Osteocyte (in vitro differentiated cells): ENCODE results near the gene WDR11. TPM values are rescaled to one million over a fixed set of nuclear protein-coding genes. Genes with fewer than 3 reads are reported as not detected.

Experiments used
- DNase-seq: peaks from one replicate; pipeline ENCODE4 v3.0.0; 2021; ENCODE audit warnings: mixed read lengths; ENCODE audit not compliant: unreplicated experiment; ENCODE audit errors: extremely low spot score
- H3K27ac Mint-ChIP-seq: one replicate; pipeline ENCODE4 v1.8.0; 2021; ENCODE audit warnings: mild to moderate bottlenecking, mixed read lengths; ENCODE audit not compliant: unreplicated experiment
- H3K27me3 Mint-ChIP-seq: one replicate; pipeline ENCODE4 v1.8.0; 2021; ENCODE audit warnings: mixed read lengths; ENCODE audit not compliant: unreplicated experiment
- H3K36me3 Mint-ChIP-seq: one replicate; pipeline ENCODE4 v1.8.0; 2021; ENCODE audit warnings: mixed read lengths; ENCODE audit not compliant: unreplicated experiment
- H3K4me1 Mint-ChIP-seq: one replicate; pipeline ENCODE4 v1.8.0; 2021; ENCODE audit warnings: mixed read lengths; ENCODE audit not compliant: unreplicated experiment
- H3K4me3 Mint-ChIP-seq: one replicate; pipeline ENCODE4 v1.8.0; 2021; ENCODE audit warnings: mild to moderate bottlenecking, moderate library complexity, mixed read lengths; ENCODE audit not compliant: unreplicated experiment
- H3K9me3 Mint-ChIP-seq: one replicate; pipeline ENCODE4 v1.8.0; 2021; ENCODE audit warnings: mixed read lengths; ENCODE audit not compliant: unreplicated experiment
- total RNA-seq: library from RNA; stranded (reverse); gene quantifications from 2 replicates; pipeline ENCODE4 v1.2.1, GENCODE V29; 2021
- TF ChIP-seq, protein P1 (sequence below): fragments of 200-600 bp; sonication (generic); IDR thresholded peaks from 2 replicates; pipeline ENCODE4 v1.5.0; 2021; ENCODE audit warnings: antibody characterized with exemption, mild to moderate bottlenecking, moderate library complexity

WDR11 gene
- total RNA-seq, 1 donor from 2014 or later: 61.8 TPM

DNA sequence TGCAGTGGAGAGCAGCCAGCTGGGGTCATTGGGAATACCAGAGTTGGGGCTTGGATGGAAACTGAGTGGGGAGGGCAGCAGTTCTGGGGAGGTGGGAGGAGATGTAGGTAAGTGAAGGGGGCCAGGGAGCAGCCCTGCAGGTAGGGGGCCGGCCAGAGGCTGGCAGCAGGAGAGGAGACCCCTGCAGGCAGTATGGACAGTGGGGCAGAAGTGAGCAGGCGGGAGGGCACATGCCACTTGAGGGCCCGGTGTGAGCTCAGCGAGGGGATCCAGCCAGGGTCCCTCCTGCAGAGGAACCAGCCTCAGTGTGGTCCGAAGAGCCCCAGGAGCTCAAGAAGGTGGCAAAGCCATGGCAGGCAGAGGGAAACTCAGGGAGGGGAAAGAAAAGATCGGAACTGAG lies 75.4 kb downstream of the WDR11 start:
- Mint-ChIP-seq H3K36me3 (no peaks in the 10 kb centered on the region), H3K4me1 (no peaks in the 10 kb centered on the region), H3K27me3 (peaks cover 2% of the 10 kb centered on the region), H3K9me3 (no peaks in the 10 kb centered on the region), H3K27ac (no peak overlapping the region), H3K4me3 (no peak overlapping the region)
- peak; percentile 57 for DNase-seq
- TF ChIP-seq, protein P1, sequence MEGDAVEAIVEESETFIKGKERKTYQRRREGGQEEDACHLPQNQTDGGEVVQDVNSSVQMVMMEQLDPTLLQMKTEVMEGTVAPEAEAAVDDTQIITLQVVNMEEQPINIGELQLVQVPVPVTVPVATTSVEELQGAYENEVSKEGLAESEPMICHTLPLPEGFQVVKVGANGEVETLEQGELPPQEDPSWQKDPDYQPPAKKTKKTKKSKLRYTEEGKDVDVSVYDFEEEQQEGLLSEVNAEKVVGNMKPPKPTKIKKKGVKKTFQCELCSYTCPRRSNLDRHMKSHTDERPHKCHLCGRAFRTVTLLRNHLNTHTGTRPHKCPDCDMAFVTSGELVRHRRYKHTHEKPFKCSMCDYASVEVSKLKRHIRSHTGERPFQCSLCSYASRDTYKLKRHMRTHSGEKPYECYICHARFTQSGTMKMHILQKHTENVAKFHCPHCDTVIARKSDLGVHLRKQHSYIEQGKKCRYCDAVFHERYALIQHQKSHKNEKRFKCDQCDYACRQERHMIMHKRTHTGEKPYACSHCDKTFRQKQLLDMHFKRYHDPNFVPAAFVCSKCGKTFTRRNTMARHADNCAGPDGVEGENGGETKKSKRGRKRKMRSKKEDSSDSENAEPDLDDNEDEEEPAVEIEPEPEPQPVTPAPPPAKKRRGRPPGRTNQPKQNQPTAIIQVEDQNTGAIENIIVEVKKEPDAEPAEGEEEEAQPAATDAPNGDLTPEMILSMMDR: no peak

- Mint-ChIP-seq H3K4me1 (no peaks in the 10 kb centered on the region), H3K4me3 (no peak overlapping the region), H3K9me3 (no peaks in the 10 kb centered on the region), H3K36me3 (no peaks in the 10 kb centered on the region), H3K27ac (no peak overlapping the region), H3K27me3 (peaks cover 2% of the 10 kb centered on the region)
- peak; percentile 74 for DNase-seq
- TF ChIP-seq, protein P1: no peak
These were observed 76.2 kb downstream of the WDR11 start for GRCh38 chr10:120927352-120927751.

DNA sequence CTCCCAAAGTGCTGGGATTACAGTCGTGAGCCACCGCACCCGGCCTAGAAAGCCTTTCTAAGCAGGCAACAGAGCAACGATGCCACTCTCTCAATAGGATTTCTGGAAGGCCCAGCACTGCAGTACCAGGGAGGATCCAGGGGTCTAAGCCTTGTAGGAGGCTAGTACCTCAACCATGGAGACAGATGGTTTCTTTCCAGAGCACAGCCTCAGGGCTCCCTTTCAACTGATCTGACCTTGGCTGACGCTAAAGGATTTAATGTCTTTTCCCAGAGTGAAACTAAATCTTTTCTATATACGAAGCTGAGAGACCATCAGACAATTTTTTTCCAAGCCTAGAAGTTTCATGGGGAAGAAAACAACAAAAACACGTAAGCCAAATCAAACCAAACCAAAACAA lies 78.0 kb downstream of the WDR11 start:
- TF ChIP-seq, protein P1: no peak
- peak; percentile 66 for DNase-seq
- no peaks in the 10 kb centered on the region for H3K9me3 Mint-ChIP-seq
- H3K27ac Mint-ChIP-seq: no peak overlapping the region
- H3K4me3 Mint-ChIP-seq: no peak overlapping the region
- no peaks in the 10 kb centered on the region for H3K4me1 Mint-ChIP-seq
- H3K36me3 Mint-ChIP-seq: no peaks in the 10 kb centered on the region
- H3K27me3 Mint-ChIP-seq: peaks cover 2% of the 10 kb centered on the region

- peak; percentile 42 for DNase-seq
- Mint-ChIP-seq H3K27me3 (no peaks in the 10 kb centered on the region), H3K27ac (no peak overlapping the region), H3K9me3 (peaks cover 6% of the 10 kb centered on the region), H3K4me1 (no peaks in the 10 kb centered on the region), H3K4me3 (no peak overlapping the region), H3K36me3 (no peaks in the 10 kb centered on the region)
- TF ChIP-seq, protein P1: no peak
These were observed 80.3 kb downstream of the WDR11 start for GRCh38 chr10:120931423-120931822.

- DNase-seq: peak; percentile 53
- no peak overlapping the region for H3K4me3 Mint-ChIP-seq
- H3K36me3 Mint-ChIP-seq: no peaks in the 10 kb centered on the region
- peaks cover 6% of the 10 kb centered on the region for H3K9me3 Mint-ChIP-seq
- H3K27me3 Mint-ChIP-seq: no peaks in the 10 kb centered on the region
- H3K27ac Mint-ChIP-seq: no peak overlapping the region
- TF ChIP-seq, protein P1: no peak
- H3K4me1 Mint-ChIP-seq: no peaks in the 10 kb centered on the region
These were observed 80.8 kb downstream of the WDR11 start for GRCh38 chr10:120931999-120932398.
